Calu3 (cell line): ENCODE data around the gene STAG3. TPM values are rescaled to one million over a fixed set of nuclear protein-coding genes. Genes with fewer than 3 reads are reported as not detected.
"Not testable (repeated sequence)": the region's sequence is repeated elsewhere in the genome, so short reads cannot be mapped to it uniquely, and the experiment has no call there.

Experiments
- BruUV-seq: library from RNA; stranded (reverse); fragments of 400-500 nt; replicated peaks from 2 replicates; lab custom pipeline; 2021; lab: Mats Ljungman, UMichigan
- CTCF ChIA-PET: fragments of 300-600 bp; sonication (Branson Sonifier 250); formaldehyde crosslinking; loops from one replicate; lab custom pipeline; 2022; ENCODE audit warnings: antibody characterized with exemption; lab: Charles Lee
- DNase-seq: peaks from one replicate; pipeline ENCODE4 v3.0.0; 2022
- H3K27ac Mint-ChIP-seq: one replicate; pipeline ENCODE4 v1.8.0; 2022; ENCODE audit warnings: mixed read lengths; ENCODE audit not compliant: unreplicated experiment
- H3K27me3 Mint-ChIP-seq: one replicate; pipeline ENCODE4 v1.8.0; 2022; ENCODE audit warnings: mixed read lengths; ENCODE audit not compliant: unreplicated experiment
- H3K36me3 Mint-ChIP-seq: one replicate; pipeline ENCODE4 v1.8.0; 2022; ENCODE audit warnings: mild to moderate bottlenecking, moderate library complexity, mixed read lengths; ENCODE audit not compliant: insufficient read depth, unreplicated experiment
- H3K4me1 Mint-ChIP-seq: one replicate; pipeline ENCODE4 v1.8.0; 2022; ENCODE audit warnings: mild to moderate bottlenecking, low read depth, mixed read lengths; ENCODE audit not compliant: unreplicated experiment
- H3K4me3 Mint-ChIP-seq: one replicate; pipeline ENCODE4 v1.8.0; 2022; ENCODE audit warnings: mild to moderate bottlenecking, low read depth, moderate library complexity, mixed read lengths; ENCODE audit not compliant: unreplicated experiment
- H3K9me3 Mint-ChIP-seq: one replicate; pipeline ENCODE4 v1.8.0; 2022; ENCODE audit warnings: low read depth, mixed read lengths; ENCODE audit not compliant: unreplicated experiment
- CTCF ChIP-seq: fragments of 200-600 bp; IDR thresholded peaks from one replicate; pipeline ENCODE4 v1.8.0; 2022; ENCODE audit warnings: antibody characterized with exemption; ENCODE audit not compliant: unreplicated experiment
- intact Hi-C: fragments of 100-400 bp; cut with micrococcal nuclease; formaldehyde crosslinking; loops from one replicate; pipeline ENCODE4 v1.10.0; 2022; ENCODE audit not compliant: unreplicated experiment
- total RNA-seq: library from RNA; stranded (reverse); gene quantifications from 2 replicates; pipeline ENCODE4 v1.2.3, GENCODE V29; 2022

STAG3 gene
- total RNA-seq, 1 experiment from 2014 or later = 0.66 TPM

- Mint-ChIP-seq H3K27me3 (peaks cover 40% of the 10 kb centered on the region), H3K36me3 (no peaks in the 10 kb centered on the region), H3K4me1 (peaks cover 6% of the 10 kb centered on the region), H3K9me3 (no peaks in the 10 kb centered on the region), H3K27ac (no peak overlapping the region), H3K4me3 (no peak overlapping the region)
- intact Hi-C loops = loop anchor here (5.0 kb wide), 1 partner anchor 80 kb away; no protein-coding TSS in a partner anchor
- CTCF ChIA-PET = no interaction called here
- TF ChIP-seq CTCF = no peak
- DNase-seq = no peak
- BruUV-seq = no TSS peak
Observed at GRCh38 chr7:100212631-100213286, 35.0 kb downstream of the STAG3 start.

GRCh38 chr7:100213672-100214071, 36.0 kb downstream of the STAG3 start:
- Mint-ChIP-seq H3K4me3 (no peak overlapping the region), H3K4me1 (peaks cover 6% of the 10 kb centered on the region), H3K27ac (no peak overlapping the region), H3K36me3 (no peaks in the 10 kb centered on the region), H3K27me3 (peaks cover 33% of the 10 kb centered on the region), H3K9me3 (no peaks in the 10 kb centered on the region)
- TF ChIP-seq CTCF = no peak
- no TSS peak for BruUV-seq
- intact Hi-C loops = loop anchor here (5.0 kb wide), 1 partner anchor 81 kb away; no protein-coding TSS in a partner anchor
- no peak for DNase-seq
- CTCF ChIA-PET = no interaction called here

GRCh38 chr7:100214356-100214755, 36.6 kb downstream of the STAG3 start:
- DNase-seq, H3K9me3 Mint-ChIP-seq, CTCF ChIA-PET, H3K36me3 Mint-ChIP-seq, H3K27ac Mint-ChIP-seq, BruUV-seq, H3K4me3 Mint-ChIP-seq, H3K4me1 Mint-ChIP-seq: not testable (repeated sequence)
- H3K27me3 Mint-ChIP-seq = peaks cover 26% of the 10 kb centered on the region
- intact Hi-C loops = loop anchor here (5.0 kb wide), 1 partner anchor 82 kb away; no protein-coding TSS in a partner anchor

DNA sequence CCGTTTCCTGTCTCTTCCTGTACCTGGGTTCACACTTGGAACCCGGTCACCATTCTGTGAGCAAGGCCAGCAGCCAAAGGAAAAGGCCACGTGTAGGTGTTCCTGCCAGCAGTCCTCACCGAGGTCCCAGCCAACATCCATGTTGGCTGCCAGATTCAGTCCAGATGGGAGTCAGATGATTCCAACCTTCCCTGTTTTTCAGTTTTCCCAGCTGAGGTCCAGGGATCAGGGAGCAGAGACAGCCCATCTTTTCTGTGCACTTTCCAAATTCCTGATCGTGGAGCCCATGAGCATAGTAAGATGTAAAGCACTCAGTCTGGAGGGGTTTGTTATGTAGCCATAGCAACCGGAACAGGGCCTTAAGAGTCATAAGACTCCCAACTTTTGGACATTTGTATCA, 38.2 kb downstream of the STAG3 start:
- BruUV-seq = no TSS peak
- H3K27ac Mint-ChIP-seq = no peak overlapping the region
- H3K4me3 Mint-ChIP-seq = no peak overlapping the region
- H3K27me3 Mint-ChIP-seq = peaks cover 13% of the 10 kb centered on the region
- TF ChIP-seq CTCF = no peak
- CTCF ChIA-PET = no interaction called here
- intact Hi-C loops = no loop called here
- H3K9me3 Mint-ChIP-seq = no peaks in the 10 kb centered on the region
- H3K36me3 Mint-ChIP-seq = peaks cover 4% of the 10 kb centered on the region
- no peak for DNase-seq
- H3K4me1 Mint-ChIP-seq = peaks cover 6% of the 10 kb centered on the region

DNA sequence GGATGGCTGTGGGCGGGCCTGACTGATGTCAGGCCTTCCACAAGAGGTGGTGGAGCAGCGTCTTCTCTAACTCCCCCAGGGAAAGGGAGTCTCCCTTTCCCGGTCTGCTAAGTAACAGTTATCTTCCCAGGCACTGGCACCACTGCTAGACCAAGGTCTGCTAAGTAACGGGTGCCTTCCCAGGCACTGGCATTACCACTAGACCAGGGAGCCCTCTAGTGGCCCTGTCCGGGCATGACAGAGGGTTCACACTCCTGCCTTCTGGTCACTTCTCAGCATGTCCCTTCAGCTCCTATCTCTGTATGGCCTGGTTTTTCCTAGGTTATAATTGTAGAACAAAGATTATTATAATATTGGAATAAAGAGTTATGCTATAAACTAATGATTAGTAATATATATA, 40.2 kb downstream of the STAG3 start:
- intact Hi-C loops, H3K9me3 Mint-ChIP-seq, H3K4me1 Mint-ChIP-seq, H3K27me3 Mint-ChIP-seq, H3K27ac Mint-ChIP-seq, H3K36me3 Mint-ChIP-seq, BruUV-seq: not testable (repeated sequence)
- H3K4me3 Mint-ChIP-seq = peak overlapping the region; percentile 19
- DNase-seq = peak; percentile 85
- CTCF ChIA-PET = interaction anchor here (0.9 to 1.0 kb wide), 2 partner anchors 85 to 87 kb away, joined by 4 to 6 read pairs; no protein-coding TSS in a partner anchor
